Esophagus squamous epithelium (tissue), 4 donors: ENCODE data around the gene COL4A2.

ENCODE experiments used
- CTCF ChIP-seq, 6 experiments: fragments of 450-650 bp in 4 of 6; fragments of 200-600 bp in 2 of 6; sonication (generic) in 2 of 6; IDR thresholded peaks; one replicate each; pipeline ENCODE4 v1.5.1; 2016 to 2019; ENCODE audit warnings: antibody characterized with exemption in 6 of 6, mild to moderate bottlenecking in 4 of 6, moderate library complexity in 4 of 6
- POLR2A ChIP-seq, 4 donors: fragments of 450-650 bp; IDR thresholded peaks; one replicate each; pipeline ENCODE4 v1.6.1; 2017; ENCODE audit warnings: antibody characterized with exemption in 4 of 4, mild to moderate bottlenecking in 4 of 4, moderate library complexity in 3 of 4

- TF ChIP-seq CTCF (IDR thresholded peaks at IDR 0.05), result no peak
- TF ChIP-seq POLR2A (IDR thresholded peaks at IDR 0.05), result no peak
Measured at GRCh38 chr13:110281736-110282135, 25.3 kb upstream of the COL4A2 start.
